Immature natural killer cell (primary cell): ENCODE results near the gene DSCAML1. TPM values are rescaled to one million over a fixed set of nuclear protein-coding genes. Genes with fewer than 3 reads are reported as not detected.

Experiments used
- DNase-seq, 3 donors: peaks; one replicate each; pipeline ENCODE4 v3.0.0; 2022; ENCODE audit warnings: mixed read lengths in 1 of 3
- H3K27ac Mint-ChIP-seq, 6 donors: one replicate each; pipeline ENCODE4 v1.8.0; 2020; ENCODE audit warnings: mixed read lengths in 6 of 6, mild to moderate bottlenecking in 5 of 6, inconsistent platforms in 4 of 6, moderate library complexity in 3 of 6
- H3K27me3 Mint-ChIP-seq, 3 donors: one replicate each; pipeline ENCODE4 v1.8.0; 2020 to 2021; ENCODE audit warnings: low read depth in 3 of 3, mild to moderate bottlenecking in 3 of 3, mixed read lengths in 3 of 3, moderate library complexity in 3 of 3, inconsistent platforms in 1 of 3
- H3K36me3 Mint-ChIP-seq, 3 donors: one replicate each; pipeline ENCODE4 v1.8.0; 2020; ENCODE audit warnings: mixed read lengths in 3 of 3, inconsistent platforms in 2 of 3, mild to moderate bottlenecking in 2 of 3
- H3K4me1 Mint-ChIP-seq, 2 donors: one replicate each; pipeline ENCODE4 v1.8.0; 2020; ENCODE audit warnings: inconsistent platforms in 2 of 2, mild to moderate bottlenecking in 2 of 2, mixed read lengths in 2 of 2, moderate library complexity in 1 of 2
- H3K4me3 Mint-ChIP-seq, 5 donors: one replicate each; pipeline ENCODE4 v1.8.0; 2020; ENCODE audit warnings: mild to moderate bottlenecking in 5 of 5, mixed read lengths in 5 of 5, inconsistent platforms in 3 of 5, moderate library complexity in 3 of 5
- H3K9me3 Mint-ChIP-seq, 6 donors: one replicate each; pipeline ENCODE4 v1.8.0; 2020; ENCODE audit warnings: mild to moderate bottlenecking in 6 of 6, mixed read lengths in 6 of 6, inconsistent platforms in 4 of 6, moderate library complexity in 3 of 6
- polyA plus RNA-seq, 3 donors: library from polyadenylated mRNA; unstranded; fragments of 300-500 nt; fragmentation: Illumina TruSeq; gene quantifications; one replicate each; pipeline ENCODE4 v1.2.3, GENCODE V29; 2021

The DSCAML1 gene
- polyA plus RNA-seq, 3 donors from 2014 or later, result not detected

DNA sequence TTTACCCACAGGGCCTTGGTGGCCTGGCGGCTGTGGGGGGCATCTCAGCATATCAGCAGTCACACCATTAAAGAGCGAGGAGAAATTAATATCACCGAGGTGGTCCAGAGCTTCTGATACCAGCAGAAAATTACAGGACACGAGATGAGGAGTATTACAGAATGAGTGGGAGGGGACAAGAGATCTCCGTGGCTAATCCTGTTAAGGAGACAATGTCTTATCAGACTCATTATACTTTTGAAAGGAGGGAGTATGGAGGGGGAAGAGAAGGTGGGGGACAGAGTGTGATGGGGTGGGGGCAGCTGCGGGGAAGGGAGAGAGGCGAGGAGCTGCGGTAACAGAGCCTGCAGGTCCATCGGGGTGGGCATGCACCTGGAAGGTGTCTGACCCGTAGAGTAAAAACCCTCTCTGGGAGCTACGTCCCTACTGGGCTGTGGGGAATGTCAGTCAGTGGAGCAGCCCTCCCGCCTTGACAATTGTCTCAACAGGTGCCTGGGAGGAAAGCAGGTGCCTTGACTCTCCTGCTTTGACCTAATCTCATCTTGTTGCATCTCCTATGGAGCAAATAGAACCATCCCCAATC, 245.2 kb downstream of the DSCAML1 start:
- Mint-ChIP-seq H3K4me1 (no peaks in the 10 kb centered on the region), H3K27ac (no peak overlapping the region), H3K27me3 (peaks cover 2 to 3% (median 2%) of the 10 kb centered on the region in 3 donors), H3K9me3 (no peaks in the 10 kb centered on the region), H3K36me3 (no peaks in the 10 kb centered on the region), H3K4me3 (no peak overlapping the region)
- DNase-seq, result no peak

DNA sequence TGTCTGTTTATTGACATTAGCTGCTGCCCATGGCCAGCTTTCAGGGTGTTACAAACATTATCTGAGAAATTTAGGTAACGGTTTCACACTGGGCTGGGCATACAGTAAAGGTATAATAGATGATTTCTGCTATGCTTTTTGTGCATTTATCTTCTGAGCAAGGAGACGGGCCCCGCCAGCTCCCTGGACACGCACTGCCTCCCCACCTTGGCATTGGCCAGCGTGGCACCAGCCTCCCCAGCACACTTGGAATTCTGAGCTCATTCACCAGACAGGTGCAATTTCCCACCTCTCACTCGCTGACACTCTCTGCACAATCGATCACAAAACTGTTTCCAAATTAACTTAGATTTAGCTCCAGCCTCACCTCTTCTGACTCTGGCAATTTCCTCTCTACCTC, 246.6 kb downstream of the DSCAML1 start:
- no peaks in the 10 kb centered on the region for H3K9me3 Mint-ChIP-seq
- no peak overlapping the region for H3K27ac Mint-ChIP-seq
- H3K36me3 Mint-ChIP-seq, result no peaks in the 10 kb centered on the region
- peaks cover 2 to 3% (median 2%) of the 10 kb centered on the region in 3 donors for H3K27me3 Mint-ChIP-seq
- no peaks in the 10 kb centered on the region for H3K4me1 Mint-ChIP-seq
- DNase-seq, result no peak
- no peak overlapping the region for H3K4me3 Mint-ChIP-seq

DNA sequence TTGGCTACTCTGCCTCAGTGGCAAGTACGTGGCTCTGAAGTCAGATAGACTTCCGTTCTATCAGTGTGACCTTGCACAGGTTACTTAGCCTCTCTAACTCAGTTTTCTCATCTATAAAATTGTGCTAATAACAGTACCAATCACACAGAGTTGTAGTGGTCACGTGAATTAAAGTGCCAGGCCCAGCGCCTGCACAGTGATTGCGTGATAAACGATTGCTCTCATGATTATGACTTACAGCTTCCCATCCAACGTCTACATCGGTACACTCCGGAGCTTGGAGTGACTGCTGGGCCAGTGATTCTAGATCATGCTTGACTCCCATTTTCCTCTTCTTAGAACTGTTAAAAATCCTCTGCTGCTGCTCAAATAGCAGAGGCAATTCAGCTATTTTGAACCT, 247.6 kb downstream of the DSCAML1 start:
- Mint-ChIP-seq H3K36me3 (no peaks in the 10 kb centered on the region), H3K27me3 (peaks cover 0 to 3% (median 2%) of the 10 kb centered on the region in 3 donors), H3K9me3 (no peaks in the 10 kb centered on the region), H3K4me1 (no peaks in the 10 kb centered on the region), H3K4me3 (no peak overlapping the region), H3K27ac (no peak overlapping the region)
- no peak for DNase-seq

DNA sequence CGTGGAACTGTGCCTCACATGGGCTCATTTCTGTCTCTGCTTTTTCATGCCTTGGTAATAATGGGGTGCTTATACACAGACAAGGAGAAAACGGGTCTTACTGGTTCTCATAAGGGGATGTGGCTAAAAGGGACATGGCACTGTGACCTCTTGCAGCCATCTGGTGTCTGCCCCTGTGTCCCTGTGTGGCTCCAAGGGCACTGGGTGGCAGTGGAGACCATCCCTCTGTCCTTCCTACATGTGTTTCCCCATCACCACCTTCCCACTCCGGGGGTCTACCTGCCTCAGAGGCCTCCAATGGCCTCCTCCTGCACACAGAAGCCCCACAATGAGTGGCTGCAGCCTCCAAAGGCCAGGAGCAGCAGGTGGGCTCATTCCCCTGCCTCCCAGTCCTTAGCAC, 248.1 kb downstream of the DSCAML1 start:
- Mint-ChIP-seq H3K27ac (no peak overlapping the region), H3K27me3 (peaks cover 0 to 3% (median 2%) of the 10 kb centered on the region in 3 donors), H3K4me1 (no peaks in the 10 kb centered on the region), H3K4me3 (no peak overlapping the region), H3K9me3 (no peaks in the 10 kb centered on the region), H3K36me3 (no peaks in the 10 kb centered on the region)
- no peak for DNase-seq

DNA sequence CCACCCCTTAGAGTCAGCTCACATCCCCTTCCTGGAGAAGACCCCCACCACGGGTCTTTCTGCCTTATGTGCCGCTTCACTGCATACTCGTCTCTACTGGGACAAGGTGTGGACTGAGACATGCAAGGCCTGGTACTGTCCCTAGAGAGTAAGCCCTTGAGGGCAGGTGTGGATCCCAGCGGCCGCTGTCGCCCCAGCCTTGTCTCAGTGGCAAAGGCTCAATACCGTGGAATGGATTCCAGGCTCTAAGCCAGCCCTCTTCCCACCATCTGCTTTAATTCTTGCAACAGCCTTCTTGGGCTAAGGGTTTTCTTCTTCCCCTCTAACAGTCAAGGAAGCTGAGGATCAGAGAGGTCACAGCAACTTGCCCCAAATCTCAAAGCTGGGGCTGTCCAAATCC, 249.1 kb downstream of the DSCAML1 start:
- Mint-ChIP-seq H3K27ac (no peak overlapping the region), H3K36me3 (no peaks in the 10 kb centered on the region), H3K9me3 (no peaks in the 10 kb centered on the region), H3K4me1 (no peaks in the 10 kb centered on the region), H3K27me3 (peaks cover 0 to 7% (median 3%) of the 10 kb centered on the region in 3 donors), H3K4me3 (no peak overlapping the region)
- no peak for DNase-seq

DNA sequence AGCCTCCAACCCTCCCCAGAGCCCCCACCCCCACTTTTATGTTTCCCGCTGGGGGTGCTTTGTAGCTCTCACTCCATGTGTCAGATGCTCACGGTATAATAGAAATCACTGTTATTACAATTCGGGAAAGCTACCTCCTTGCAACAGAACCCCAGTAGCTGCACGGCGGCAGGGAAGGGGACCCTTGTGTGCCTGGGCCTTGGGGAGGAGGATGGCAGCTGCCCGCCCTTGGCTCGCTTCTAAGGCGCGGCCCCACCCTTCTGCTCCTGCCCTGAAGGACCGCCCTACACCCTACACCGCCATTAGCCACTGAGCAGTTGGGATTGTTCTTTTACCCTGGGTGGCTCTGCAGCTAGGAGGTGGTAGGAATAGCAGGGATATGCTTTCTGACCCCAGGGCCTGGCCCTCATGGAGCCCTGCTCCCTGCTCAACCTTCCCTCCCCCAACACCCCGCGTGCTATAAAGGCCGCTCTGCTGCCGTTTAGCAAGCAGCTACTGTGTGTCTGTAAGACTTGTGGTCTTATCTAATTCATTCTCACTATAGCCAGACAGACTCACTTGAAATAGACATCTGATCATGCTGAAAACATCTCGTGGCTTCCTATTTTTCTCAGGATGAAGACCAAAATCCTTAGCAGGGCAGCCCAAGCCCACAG, 249.7 kb downstream of the DSCAML1 start:
- Mint-ChIP-seq H3K27me3 (peaks cover 0 to 7% (median 3%) of the 10 kb centered on the region in 3 donors), H3K4me1 (no peaks in the 10 kb centered on the region), H3K36me3 (no peaks in the 10 kb centered on the region), H3K27ac (no peak overlapping the region), H3K9me3 (no peaks in the 10 kb centered on the region), H3K4me3 (no peak overlapping the region)
- DNase-seq, result no peak

DNA sequence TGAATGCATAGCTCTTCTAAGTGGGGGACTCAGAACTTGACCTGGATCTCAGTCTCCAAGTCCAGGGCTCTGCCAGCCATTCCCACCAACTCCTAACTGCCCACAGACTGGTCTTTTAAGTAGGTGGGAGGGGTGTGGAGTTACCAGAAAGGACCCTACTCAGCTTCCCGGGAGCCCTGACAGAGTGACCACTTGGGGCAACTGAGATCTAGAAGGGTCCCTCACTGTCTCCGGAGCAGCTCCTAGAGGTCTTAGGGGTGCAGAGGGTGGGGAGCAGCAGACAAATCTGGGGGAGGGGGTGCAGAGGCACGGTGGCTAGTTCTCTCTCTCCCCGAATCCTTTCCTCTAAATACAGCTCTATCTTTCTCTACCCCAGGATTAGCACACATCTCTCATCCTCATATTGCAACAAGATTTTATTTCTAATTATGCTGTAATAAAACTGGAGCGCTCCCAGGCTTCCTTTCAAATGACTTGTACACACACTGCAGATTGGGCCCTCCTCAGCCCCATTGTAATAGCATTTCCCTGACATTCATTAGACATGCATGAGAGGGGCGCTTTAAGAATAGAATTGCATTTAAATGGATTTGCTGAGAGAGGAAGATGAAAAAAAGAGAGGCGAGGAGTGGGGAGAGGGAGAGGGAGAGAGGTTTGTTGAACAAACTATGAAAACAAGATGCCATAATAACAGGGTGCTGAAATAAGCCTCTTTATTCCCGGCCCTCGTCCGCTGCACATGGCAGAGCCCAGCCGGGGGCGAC, 250.4 kb downstream of the DSCAML1 start:
- H3K36me3 Mint-ChIP-seq, result no peaks in the 10 kb centered on the region
- no peaks in the 10 kb centered on the region for H3K9me3 Mint-ChIP-seq
- H3K27ac Mint-ChIP-seq, result no peak overlapping the region
- H3K4me1 Mint-ChIP-seq, result no peaks in the 10 kb centered on the region
- no peak for DNase-seq
- no peak overlapping the region for H3K4me3 Mint-ChIP-seq
- H3K27me3 Mint-ChIP-seq, result peaks cover 0 to 9% (median 4%) of the 10 kb centered on the region in 3 donors

DNA sequence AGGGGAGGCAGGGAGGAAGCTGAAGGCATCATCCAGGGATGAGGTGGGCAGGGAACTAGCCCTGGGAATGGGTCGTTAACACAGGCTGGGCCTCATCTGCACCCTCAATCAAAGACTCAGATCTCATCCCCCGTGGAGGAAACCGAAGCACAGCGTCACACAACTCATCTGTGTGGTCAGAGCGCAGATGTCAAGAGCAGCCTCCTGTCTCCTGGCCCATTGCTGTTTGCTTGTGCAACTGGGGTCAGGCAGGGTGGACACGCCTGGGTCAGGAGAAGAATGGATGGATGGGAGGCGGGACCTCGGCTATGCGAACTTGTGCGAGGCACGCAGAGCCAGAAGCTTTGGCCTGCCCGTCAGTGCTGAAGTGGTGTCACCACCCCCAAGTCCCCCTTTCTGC, 251.3 kb downstream of the DSCAML1 start:
- H3K4me3 Mint-ChIP-seq, result no peak overlapping the region
- H3K4me1 Mint-ChIP-seq, result no peaks in the 10 kb centered on the region
- no peak for DNase-seq
- H3K27me3 Mint-ChIP-seq, result peaks cover 0 to 11% (median 4%) of the 10 kb centered on the region in 3 donors
- no peak overlapping the region for H3K27ac Mint-ChIP-seq
- no peaks in the 10 kb centered on the region for H3K9me3 Mint-ChIP-seq
- no peaks in the 10 kb centered on the region for H3K36me3 Mint-ChIP-seq

DNA sequence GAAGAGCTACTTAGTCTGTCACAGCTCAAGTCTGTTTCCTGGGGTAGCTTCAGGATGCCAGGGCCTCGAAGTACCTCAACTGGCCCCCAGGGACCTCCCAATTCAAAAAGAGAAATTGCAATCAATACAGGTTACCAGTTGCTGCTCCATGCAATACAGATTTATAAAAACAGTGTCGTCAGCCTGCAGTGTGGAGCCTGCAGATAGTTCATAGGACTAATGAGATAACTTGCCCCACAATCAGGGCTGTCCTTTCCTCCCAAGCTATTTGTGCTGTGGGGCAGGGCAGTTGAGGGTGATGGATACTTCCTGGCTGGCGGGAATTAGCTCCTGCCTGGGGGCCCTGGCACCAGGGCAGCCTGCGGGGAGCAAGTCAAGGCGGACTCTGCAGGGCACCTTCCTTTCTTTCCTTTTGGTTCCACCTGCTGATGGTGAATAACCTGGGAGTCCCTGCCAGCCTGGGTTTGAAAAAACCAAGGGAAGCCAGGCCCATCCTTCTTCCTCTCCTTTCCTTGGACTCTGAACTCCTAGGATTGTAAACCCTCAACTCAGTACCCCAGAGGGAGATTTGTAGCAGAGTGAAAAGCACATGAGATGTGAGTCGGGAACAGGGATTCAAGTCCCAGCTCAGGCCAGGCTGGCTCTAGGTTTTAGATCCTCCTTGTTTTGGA, 252.8 kb downstream of the DSCAML1 start:
- no peak overlapping the region for H3K4me3 Mint-ChIP-seq
- H3K27ac Mint-ChIP-seq, result no peak overlapping the region
- no peaks in the 10 kb centered on the region for H3K36me3 Mint-ChIP-seq
- H3K9me3 Mint-ChIP-seq, result no peaks in the 10 kb centered on the region
- H3K4me1 Mint-ChIP-seq, result no peaks in the 10 kb centered on the region
- H3K27me3 Mint-ChIP-seq, result peaks cover 1 to 11% (median 4%) of the 10 kb centered on the region in 3 donors
- DNase-seq, result no peak

DNA sequence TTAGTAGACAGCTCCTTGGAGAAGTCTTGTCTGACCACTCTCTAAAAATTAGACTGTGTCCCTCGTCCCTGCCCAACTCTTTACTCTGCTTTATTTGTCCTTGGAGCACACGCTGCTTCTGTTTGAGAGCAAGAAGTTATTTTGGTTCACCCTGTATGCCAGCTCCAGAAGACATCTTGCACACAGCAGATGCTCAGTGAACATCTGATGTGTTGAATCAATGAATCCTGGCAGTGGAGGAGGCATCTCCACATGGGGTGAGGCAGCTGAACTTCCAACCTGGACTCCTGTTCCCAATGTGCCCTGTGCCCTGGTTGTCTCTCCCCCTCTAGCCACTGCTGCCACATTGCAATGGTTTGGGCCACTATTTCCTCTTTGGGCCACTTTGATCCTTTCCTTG, 255.8 kb downstream of the DSCAML1 start:
- Mint-ChIP-seq H3K9me3 (no peaks in the 10 kb centered on the region), H3K27me3 (peaks cover 1 to 9% (median 5%) of the 10 kb centered on the region in 3 donors), H3K27ac (no peak overlapping the region), H3K4me3 (no peak overlapping the region), H3K36me3 (no peaks in the 10 kb centered on the region), H3K4me1 (no peaks in the 10 kb centered on the region)
- DNase-seq, result no peak

DNA sequence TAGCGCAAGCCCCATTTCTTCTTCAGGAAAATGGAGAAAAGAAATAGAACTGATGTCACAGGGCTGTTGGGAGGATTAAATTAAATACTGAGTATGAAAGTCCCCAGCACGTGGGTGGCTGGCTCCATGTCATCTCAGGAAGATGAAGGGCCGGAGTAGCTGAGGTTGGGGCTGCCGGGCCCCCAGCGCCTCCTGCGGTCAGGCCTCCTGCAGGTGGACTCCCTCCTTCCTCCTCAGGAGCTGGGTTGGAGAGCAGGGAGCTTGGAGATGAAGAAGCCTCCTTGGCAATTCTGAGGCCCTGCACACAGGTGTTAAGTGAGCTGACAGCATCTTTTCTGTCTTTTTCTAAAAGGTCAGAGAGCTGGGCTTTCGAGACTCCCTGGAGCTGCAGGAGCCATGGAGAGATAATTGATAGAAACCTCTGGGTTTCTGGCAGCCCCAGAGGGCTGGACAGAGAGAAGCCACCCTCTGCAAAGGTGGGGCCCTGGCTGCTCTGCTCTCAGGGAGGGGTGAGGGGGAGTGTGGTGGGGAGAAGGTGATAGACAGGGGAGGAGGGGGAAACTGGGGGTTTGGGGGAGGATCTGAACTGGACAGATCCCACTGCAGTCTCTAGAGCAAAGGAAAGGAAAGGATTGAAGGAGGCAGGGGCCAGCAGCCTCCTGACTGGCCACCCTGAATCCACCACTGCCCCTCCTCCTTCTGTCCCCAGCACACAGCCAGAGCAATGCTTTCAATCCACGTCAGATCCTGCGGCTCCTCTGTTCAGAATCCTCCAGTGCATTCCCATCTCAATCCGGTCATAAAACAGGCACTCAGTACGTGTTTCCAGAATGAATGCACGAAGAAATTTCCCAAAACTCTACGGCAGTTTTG, 258.5 kb downstream of the DSCAML1 start:
- Mint-ChIP-seq H3K4me3 (no peak overlapping the region), H3K27ac (no peak overlapping the region), H3K4me1 (no peaks in the 10 kb centered on the region), H3K9me3 (no peaks in the 10 kb centered on the region), H3K36me3 (no peaks in the 10 kb centered on the region), H3K27me3 (peaks cover 1 to 11% (median 7%) of the 10 kb centered on the region in 3 donors)
- DNase-seq, result no peak

DNA sequence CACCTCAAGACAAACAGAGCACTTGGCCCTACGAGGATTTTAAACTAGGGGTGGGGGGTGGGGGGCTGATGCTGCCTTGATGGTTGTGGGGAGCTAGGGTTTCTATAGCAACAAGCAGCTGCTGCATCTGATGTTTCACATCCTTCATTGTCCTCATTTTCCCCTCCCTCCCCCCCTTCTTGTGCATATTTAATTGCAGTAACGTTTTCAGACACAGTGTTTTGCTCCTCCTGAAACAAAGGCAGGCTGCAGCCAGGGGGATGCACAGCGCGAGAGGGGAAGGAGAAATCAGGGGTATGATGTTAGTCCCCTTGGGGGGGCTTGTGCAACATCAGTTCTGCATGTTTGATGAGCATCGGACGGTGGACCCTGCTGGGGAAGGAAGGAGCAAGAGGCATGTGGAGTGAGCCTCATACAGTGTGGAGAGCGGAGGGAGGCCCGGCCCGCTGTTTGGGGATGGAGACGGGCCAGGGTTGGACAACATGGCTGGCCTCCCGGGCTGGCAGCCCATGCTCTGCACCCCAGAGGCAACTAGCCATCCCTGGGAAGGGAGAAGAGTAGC, 261.1 kb downstream of the DSCAML1 start:
- H3K4me1 Mint-ChIP-seq, result no peaks in the 10 kb centered on the region
- H3K27ac Mint-ChIP-seq, result no peak overlapping the region
- DNase-seq, result no peak
- H3K9me3 Mint-ChIP-seq, result peaks cover 0 to 2% (median 0%) of the 10 kb centered on the region in 6 donors
- no peaks in the 10 kb centered on the region for H3K36me3 Mint-ChIP-seq
- H3K4me3 Mint-ChIP-seq, result no peak overlapping the region
- peaks cover 0 to 11% (median 3%) of the 10 kb centered on the region in 3 donors for H3K27me3 Mint-ChIP-seq

DNA sequence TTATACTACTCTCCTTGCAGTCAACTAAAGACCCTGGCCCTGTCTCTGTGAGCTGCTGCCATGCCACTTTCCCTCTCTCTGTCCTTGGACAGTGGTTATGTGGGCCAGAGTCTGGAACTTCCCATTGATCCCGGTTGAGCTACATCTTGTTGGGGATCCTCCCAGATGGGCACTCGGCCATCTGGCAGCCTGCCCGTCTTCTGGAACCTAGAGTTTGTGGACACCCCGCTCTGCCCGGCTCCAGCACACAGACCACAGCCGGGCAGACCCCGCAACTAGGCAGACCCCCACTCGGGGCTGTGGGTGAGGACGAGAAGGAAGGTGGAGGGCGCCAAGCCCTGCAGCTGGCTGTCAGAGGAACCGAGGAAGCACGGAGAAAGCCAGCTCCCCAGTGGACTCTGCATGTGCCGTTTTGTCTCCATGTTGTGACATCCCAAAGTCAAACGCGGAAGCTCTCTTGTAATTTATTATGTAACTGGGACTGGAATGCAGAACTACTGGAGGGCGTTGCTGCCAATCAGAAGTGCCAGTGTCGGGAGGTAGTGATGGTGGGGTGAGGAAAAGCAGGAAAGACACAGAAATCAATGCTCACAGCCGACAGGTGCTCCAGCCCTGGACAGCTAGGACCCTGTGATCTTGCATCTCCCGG, 261.7 kb downstream of the DSCAML1 start:
- no peaks in the 10 kb centered on the region for H3K36me3 Mint-ChIP-seq
- H3K4me3 Mint-ChIP-seq, result no peak overlapping the region
- DNase-seq, result no peak
- no peak overlapping the region for H3K27ac Mint-ChIP-seq
- H3K4me1 Mint-ChIP-seq, result no peaks in the 10 kb centered on the region
- H3K9me3 Mint-ChIP-seq, result peaks cover 0 to 2% (median 0%) of the 10 kb centered on the region in 6 donors
- H3K27me3 Mint-ChIP-seq, result peaks cover 0 to 10% (median 6%) of the 10 kb centered on the region in 3 donors
